HepG2 (cell line): Measurements from ENCODE around the gene ZNF655. TPM values are rescaled to one million over a fixed set of nuclear protein-coding genes. Genes with fewer than 3 reads are reported as not detected.

Source experiments
- E2F1 ChIP-seq: sonication (generic); formaldehyde crosslinking; IDR thresholded peaks from 2 replicates; pipeline ENCODE4 v1.5.0; 2020; ENCODE audit warnings: missing genetic modification reagents
- ERF ChIP-seq: IDR thresholded peaks from 2 replicates; pipeline ENCODE4 v1.6.1; 2018; ENCODE audit warnings: missing biosample characterization, missing genetic modification reagents
- GATAD1 ChIP-seq: IDR thresholded peaks from 2 replicates; pipeline ENCODE4 v1.6.1; 2016; ENCODE audit warnings: missing genetic modification reagents, missing compliant biosample characterization
- HMGA1 ChIP-seq: sonication (generic); formaldehyde crosslinking; conservative IDR thresholded peaks from 2 replicates; pipeline ENCODE4 v1.4.0; 2020; ENCODE audit warnings: missing genetic modification reagents
- HOXA7 ChIP-seq: sonication (generic); formaldehyde crosslinking; IDR thresholded peaks from 2 replicates; pipeline ENCODE4 v1.8.1; 2022; ENCODE audit warnings: mild to moderate bottlenecking, missing genetic modification reagents, moderate library complexity
- HOXA9 ChIP-seq: sonication (generic); formaldehyde crosslinking; IDR thresholded peaks from 2 replicates; pipeline ENCODE4 v1.8.1; 2022; ENCODE audit warnings: missing genetic modification reagents, mild to moderate bottlenecking, moderate library complexity, borderline replicate concordance
- KDM3A ChIP-seq: IDR thresholded peaks from 2 replicates; pipeline ENCODE4 v1.6.1; 2018; ENCODE audit warnings: low read depth, missing compliant biosample characterization
- KDM5B ChIP-seq: sonication (generic); formaldehyde crosslinking; IDR thresholded peaks from 2 replicates; pipeline ENCODE4 v1.4.0; 2020; ENCODE audit warnings: missing genetic modification reagents, mild to moderate bottlenecking, borderline replicate concordance
- MED1 ChIP-seq: sonication (generic); formaldehyde crosslinking; IDR thresholded peaks from 2 replicates; pipeline ENCODE4 v1.4.0; 2020; ENCODE audit warnings: missing genetic modification reagents
- MIXL1 ChIP-seq: IDR thresholded peaks from 2 replicates; pipeline ENCODE4 v1.6.1; 2016
- PAF1 ChIP-seq: IDR thresholded peaks from 2 replicates; pipeline ENCODE4 v1.6.1; 2016; ENCODE audit warnings: missing genetic modification reagents, missing compliant biosample characterization
- POLR2A ChIP-seq, 2 experiments: IDR thresholded peaks; 2 replicates each; pipeline ENCODE4 v1.6.1; 2011; ENCODE audit warnings: low read depth in 2 of 2, low read length in 2 of 2, mild to moderate bottlenecking in 1 of 2, moderate library complexity in 1 of 2; ENCODE audit not compliant: insufficient read depth in 1 of 2
- RAD51 ChIP-seq: fragments of 450-650 bp; IDR thresholded peaks from 2 replicates; pipeline ENCODE4 v1.6.1; 2016; ENCODE audit warnings: borderline replicate concordance
- SALL1 ChIP-seq: sonication (generic); formaldehyde crosslinking; IDR thresholded peaks from 2 replicates; pipeline ENCODE4 v1.8.0; 2022; ENCODE audit warnings: mild to moderate bottlenecking, missing genetic modification reagents
- SMYD3 ChIP-seq: sonication (generic); formaldehyde crosslinking; IDR thresholded peaks from 2 replicates; pipeline ENCODE4 v1.8.1; 2023; ENCODE audit warnings: mild to moderate bottlenecking, missing genetic modification reagents
- SRSF9 ChIP-seq: fragments of 200-400 bp; formaldehyde crosslinking; IDR thresholded peaks from 2 replicates; pipeline ENCODE4 v1.6.1; 2018; ENCODE audit warnings: borderline replicate concordance, mild to moderate bottlenecking, low read depth, low read length; ENCODE audit not compliant: insufficient read depth, poor library complexity, severe bottlenecking
- ZBTB21 ChIP-seq: sonication (generic); formaldehyde crosslinking; IDR thresholded peaks from 2 replicates; pipeline ENCODE4 v1.4.0; 2020; ENCODE audit warnings: missing genetic modification reagents
- ZC3H4 ChIP-seq: sonication (generic); formaldehyde crosslinking; IDR thresholded peaks from 2 replicates; pipeline ENCODE4 v1.4.0; 2020; ENCODE audit warnings: missing genetic modification reagents, borderline replicate concordance
- ZFY ChIP-seq: sonication (generic); formaldehyde crosslinking; IDR thresholded peaks from 2 replicates; pipeline ENCODE4 v1.4.0; 2020; ENCODE audit warnings: missing genetic modification reagents
- ZNF124 ChIP-seq: sonication (generic); formaldehyde crosslinking; IDR thresholded peaks from 2 replicates; pipeline ENCODE4 v1.4.0; 2020; ENCODE audit warnings: missing genetic modification reagents
- ZNF224 ChIP-seq: sonication (generic); formaldehyde crosslinking; IDR thresholded peaks from 2 replicates; pipeline ENCODE4 v1.5.0; 2020; ENCODE audit warnings: mild to moderate bottlenecking, missing genetic modification reagents
- ZNF230 ChIP-seq: sonication (generic); formaldehyde crosslinking; IDR thresholded peaks from 2 replicates; pipeline ENCODE4 v1.4.0; 2020; ENCODE audit warnings: mild to moderate bottlenecking, missing genetic modification reagents
- ZNF292 ChIP-seq: sonication (generic); formaldehyde crosslinking; IDR thresholded peaks from 2 replicates; pipeline ENCODE4 v1.8.1; 2022; ENCODE audit warnings: mild to moderate bottlenecking, low read depth, missing genetic modification reagents, borderline replicate concordance
- ZNF576 ChIP-seq: sonication (generic); formaldehyde crosslinking; IDR thresholded peaks from 2 replicates; pipeline ENCODE4 v1.4.0; 2020; ENCODE audit warnings: mild to moderate bottlenecking, missing genetic modification reagents
- ZNF747 ChIP-seq: sonication (generic); formaldehyde crosslinking; IDR thresholded peaks from 2 replicates; pipeline ENCODE4 v1.8.1; 2023; ENCODE audit warnings: missing genetic modification reagents, mild to moderate bottlenecking, borderline replicate concordance
- ZNF776 ChIP-seq: sonication (generic); formaldehyde crosslinking; IDR thresholded peaks from 2 replicates; pipeline ENCODE4 v1.4.0; 2020; ENCODE audit warnings: mild to moderate bottlenecking, missing genetic modification reagents
- polyA plus RNA-seq, 8 experiments: library from polyadenylated mRNA; depleted of rRNA in 3 of 8; stranded (reverse) in 7 of 8; unstranded in 1 of 8; fragments of >200 nt; fragmentation: Illumina TruSeq in 4 of 8; extraction: Trizol in 4 of 8; gene quantifications; 2 replicates each; pipeline versions ENCODE4 v1.2.1 to v1.2.3, GENCODE V29; 2011 to 2016; ENCODE audit warnings: low read depth in 4 of 8, missing spikeins in 1 of 8, mixed read lengths in 1 of 8; ENCODE audit not compliant: insufficient read depth in 1 of 8
- total RNA-seq, 5 experiments: library from RNA; depleted of rRNA; stranded (reverse); fragments of >200 nt; fragmentation: Illumina TruSeq; extraction: Trizol; gene quantifications; 2 replicates each; pipeline ENCODE4 v1.2.3, GENCODE V29; 2016; ENCODE audit warnings: low read depth in 1 of 5
- TF ChIP-seq, protein P1 (sequence below): sonication (generic); formaldehyde crosslinking; IDR thresholded peaks from 2 replicates; pipeline ENCODE4 v1.5.0; 2020; ENCODE audit warnings: mild to moderate bottlenecking, missing genetic modification reagents, borderline replicate concordance
- TF ChIP-seq, protein P2 (sequence below): IDR thresholded peaks from 2 replicates; pipeline ENCODE4 v1.6.1; 2016; ENCODE audit warnings: control low read depth

Gene ZNF655
- total and polyA plus RNA-seq, 2 of the 13 experiments (the other 11 are each of a cell fraction or from before 2014, with no cell fraction given), result 53.4 to 75.6 TPM

- TF ChIP-seq ZNF292 (CRISPR knock-in tag) (no peak), HMGA1 (no peak), E2F1 (CRISPR knock-in tag) (no peak), ZNF230 (CRISPR knock-in tag) (0 out of 2 replicates have a peak, but pooled peaks have one; percentile 38), ZNF124 (CRISPR knock-in tag) (0 out of 2 replicates have a peak, but pooled peaks have one; percentile 40), MIXL1 (CRISPR knock-in tag) (peak; percentile 57; the same call in 1 of the 2 replicates), KDM3A (CRISPR knock-in tag) (peak; percentile 79; the same call in 1 of the 2 replicates), ZNF576 (CRISPR knock-in tag) (no peak), ZBTB21 (CRISPR knock-in tag) (peak; percentile 100), GATAD1 (CRISPR knock-in tag) (peak; percentile 97), SRSF9 (no peak), SALL1 (peak; percentile 70; the same call in 1 of the 2 replicates), ZNF747 (CRISPR knock-in tag) (peak; percentile 78; the same call in 1 of the 2 replicates), ERF (CRISPR knock-in tag) (peak; percentile 78; the same call in 1 of the 2 replicates), ZNF776 (CRISPR knock-in tag) (0 out of 2 replicates have a peak, but pooled peaks have one; percentile 11), ZC3H4 (CRISPR knock-in tag) (peak; percentile 27; the same call in 1 of the 2 replicates), MED1 (peak; percentile 64; the same call in 1 of the 2 replicates), SMYD3 (0 out of 2 replicates have a peak, but pooled peaks have one; percentile 71), RAD51 (no peak), ZNF224 (CRISPR knock-in tag) (peak; percentile 54), KDM5B (CRISPR knock-in tag) (0 out of 2 replicates have a peak, but pooled peaks have one; percentile 70), POLR2A (IDR thresholded peaks at IDR 0.05; ENCODE audit: insufficient read depth in 1 of 2, low read depth in 2 of 2, low read length in 2 of 2) (peak; percentile 85), PAF1 (no peak), HOXA7 (no peak), ZFY (CRISPR knock-in tag) (peak; percentile 78), HOXA9 (CRISPR knock-in tag) (no peak)
- TF ChIP-seq, protein P1, sequence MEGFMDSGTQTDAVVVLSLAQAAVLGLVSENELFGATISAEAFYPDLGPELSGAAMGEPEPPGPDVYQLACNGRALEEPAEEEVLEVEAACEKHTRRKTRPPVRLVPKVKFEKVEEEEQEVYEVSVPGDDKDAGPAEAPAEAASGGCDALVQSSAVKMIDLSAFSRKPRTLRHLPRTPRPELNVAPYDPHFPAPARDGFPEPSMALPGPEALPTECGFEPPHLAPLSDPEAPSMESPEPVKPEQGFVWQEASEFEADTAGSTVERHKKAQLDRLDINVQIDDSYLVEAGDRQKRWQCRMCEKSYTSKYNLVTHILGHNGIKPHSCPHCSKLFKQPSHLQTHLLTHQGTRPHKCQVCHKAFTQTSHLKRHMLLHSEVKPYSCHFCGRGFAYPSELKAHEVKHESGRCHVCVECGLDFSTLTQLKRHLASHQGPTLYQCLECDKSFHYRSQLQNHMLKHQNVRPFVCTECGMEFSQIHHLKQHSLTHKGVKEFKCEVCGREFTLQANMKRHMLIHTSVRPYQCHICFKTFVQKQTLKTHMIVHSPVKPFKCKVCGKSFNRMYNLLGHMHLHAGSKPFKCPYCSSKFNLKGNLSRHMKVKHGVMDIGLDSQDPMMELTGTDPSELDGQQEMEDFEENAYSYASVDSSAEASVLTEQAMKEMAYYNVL (CRISPR knock-in tag), result no peak
- TF ChIP-seq, protein P2, sequence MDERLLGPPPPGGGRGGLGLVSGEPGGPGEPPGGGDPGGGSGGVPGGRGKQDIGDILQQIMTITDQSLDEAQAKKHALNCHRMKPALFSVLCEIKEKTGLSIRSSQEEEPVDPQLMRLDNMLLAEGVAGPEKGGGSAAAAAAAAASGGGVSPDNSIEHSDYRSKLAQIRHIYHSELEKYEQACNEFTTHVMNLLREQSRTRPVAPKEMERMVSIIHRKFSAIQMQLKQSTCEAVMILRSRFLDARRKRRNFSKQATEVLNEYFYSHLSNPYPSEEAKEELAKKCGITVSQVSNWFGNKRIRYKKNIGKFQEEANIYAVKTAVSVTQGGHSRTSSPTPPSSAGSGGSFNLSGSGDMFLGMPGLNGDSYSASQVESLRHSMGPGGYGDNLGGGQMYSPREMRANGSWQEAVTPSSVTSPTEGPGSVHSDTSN (CRISPR knock-in tag), result 0 out of 2 replicates have a peak, but pooled peaks have one; percentile 12
These were observed 6.5 kb upstream of the ZNF655 start, which contains the start of gene FAM200A (continued) for GRCh38 chr7:99551767-99552463.
